GM12878 (cell line): ENCODE results near the gene FAM53B. TPM values are rescaled to one million over a fixed set of nuclear protein-coding genes. Genes with fewer than 3 reads are reported as not detected.

Experiments
- ATAC-seq: fragments of 200-7000 bp; cut with Tn5 transposase; 3 replicates; pipeline ENCODE4 v1.9.1; 2020; ENCODE audit warnings: mild to moderate bottlenecking, moderate library complexity
- BruUV-seq: library from RNA; stranded (reverse); fragments of 400-500 nt; replicated peaks from 2 replicates; lab custom pipeline; 2021; lab: Mats Ljungman, UMichigan
- CTCF ChIA-PET: fragments of 300-600 bp; sonication (Branson Sonifier 250); formaldehyde crosslinking; extraction: SDS; loops from one replicate; lab custom pipeline; 2021; ENCODE audit warnings: inconsistent platforms; lab: Yijun Ruan, JAX
- POLR2A ChIA-PET: fragments of 350-600 bp; formaldehyde crosslinking; extraction: SDS; loops from one replicate; lab custom pipeline; 2021; ENCODE audit warnings: inconsistent platforms; lab: Charles Lee
- RAD21 ChIA-PET: fragments of 300-600 bp; sonication (Branson Sonifier 250); formaldehyde crosslinking; loops from one replicate; lab custom pipeline; 2023; ENCODE audit warnings: antibody characterized with exemption; ENCODE audit not compliant: unreplicated experiment; lab: Charles Lee
- SMC1A ChIA-PET: fragments of 300-600 bp; sonication (Branson Sonifier 250); formaldehyde crosslinking; loops from one replicate; lab custom pipeline; 2023; ENCODE audit not compliant: unreplicated experiment, uncharacterized antibody; lab: Charles Lee
- DNase-seq: peaks from one replicate; pipeline ENCODE4 v3.0.0-alpha.2; 2011; ENCODE audit warnings: low read depth, low spot score
- FAIRE-seq: peaks from 3 replicates; lab custom pipeline; 2011; peaks lifted over from hg19 to GRCh38; lab: Jason Lieb, UNC
- H2AFZ ChIP-seq: 2 replicates; pipeline ENCODE4 v1.6.0; 2011; ENCODE audit warnings: low read depth, low read length, control low read depth; ENCODE audit not compliant: control insufficient read depth
- H3K27ac ChIP-seq: 2 replicates; pipeline ENCODE4 v1.5.1; 2011; ENCODE audit warnings: control low read depth; ENCODE audit not compliant: control insufficient read depth, insufficient read depth
- H3K27me3 ChIP-seq, 2 experiments: replicated peaks in 1 of 2; 2 replicates each; pipeline versions ENCODE4 v1.6.0 to v1.6.1; 2011; ENCODE audit warnings: low read length in 1 of 2; ENCODE audit not compliant: control insufficient read depth in 2 of 2, insufficient read depth in 2 of 2
- H3K36me3 ChIP-seq, 2 experiments: 2 replicates each; pipeline ENCODE4 v1.5.1; 2011; ENCODE audit warnings: low read length in 1 of 2; ENCODE audit not compliant: control insufficient read depth in 2 of 2, insufficient read depth in 2 of 2
- H3K4me1 ChIP-seq: 2 replicates; pipeline ENCODE4 v1.6.1; 2011; ENCODE audit warnings: mild to moderate bottlenecking, low read length, moderate library complexity, mixed read lengths; ENCODE audit not compliant: control insufficient read depth, insufficient read depth
- H3K4me2 ChIP-seq: 2 replicates; pipeline ENCODE4 v1.6.0; 2011; ENCODE audit warnings: control low read depth; ENCODE audit not compliant: control insufficient read depth, insufficient read depth
- H3K4me3 ChIP-seq: fragments of 200-600 bp; sonication (generic); 2 replicates; pipeline ENCODE4 v1.5.1; 2016
- H3K79me2 ChIP-seq: 2 replicates; pipeline ENCODE4 v1.6.0; 2011; ENCODE audit warnings: low read length; ENCODE audit not compliant: control insufficient read depth, insufficient read depth
- H3K9ac ChIP-seq: 2 replicates; pipeline ENCODE4 v1.8.0; 2011; ENCODE audit warnings: low read length, control low read depth, mixed read lengths; ENCODE audit not compliant: control insufficient read depth, insufficient read depth
- H3K9me3 ChIP-seq: replicated peaks from 3 replicates; pipeline ENCODE4 v1.5.1; 2011; ENCODE audit warnings: mild to moderate bottlenecking, low read length; ENCODE audit not compliant: control insufficient read depth, insufficient read depth
- H4K20me1 ChIP-seq: 2 replicates; pipeline ENCODE4 v1.6.0; 2011; ENCODE audit not compliant: control insufficient read depth, insufficient read depth
- BCL11A ChIP-seq: IDR thresholded peaks from 2 replicates; pipeline ENCODE4 v1.6.1; 2011; ENCODE audit warnings: low read depth, low read length
- BMI1 ChIP-seq: fragments of 450-650 bp; IDR thresholded peaks from 2 replicates; pipeline ENCODE4 v1.6.1; 2016; ENCODE audit warnings: mild to moderate bottlenecking, moderate library complexity, borderline replicate concordance
- CBX3 ChIP-seq: fragments of 200-600 bp; sonication (generic); IDR thresholded peaks from 2 replicates; pipeline ENCODE4 v1.6.1; 2016; ENCODE audit warnings: low read depth, borderline replicate concordance
- KDM1A ChIP-seq: fragments of 200-600 bp; sonication (generic); IDR thresholded peaks from 2 replicates; pipeline ENCODE4 v1.6.1; 2016; ENCODE audit warnings: borderline replicate concordance
- NFXL1 ChIP-seq: fragments of 450-650 bp; IDR thresholded peaks from 2 replicates; pipeline ENCODE4 v1.6.1; 2017; ENCODE audit warnings: antibody characterized with exemption, mild to moderate bottlenecking, borderline replicate concordance
- NR2C1 ChIP-seq: fragments of 450-650 bp; IDR thresholded peaks from 2 replicates; pipeline ENCODE4 v1.6.1; 2017; ENCODE audit warnings: antibody characterized with exemption, mild to moderate bottlenecking, moderate library complexity
- NRF1 ChIP-seq: conservative IDR thresholded peaks from 2 replicates; pipeline ENCODE4 v1.6.1; 2011; ENCODE audit warnings: mild to moderate bottlenecking, low read depth, low read length, improper control_type of control experiment
- SMAD5 ChIP-seq: IDR thresholded peaks from 2 replicates; pipeline ENCODE4 v1.6.1; 2016; ENCODE audit warnings: antibody characterized with exemption, low read depth
- SMARCA5 ChIP-seq: fragments of 450-650 bp; IDR thresholded peaks from 2 replicates; pipeline ENCODE4 v1.6.1; 2017; ENCODE audit warnings: mild to moderate bottlenecking
- SP1 ChIP-seq: IDR thresholded peaks from one replicate; pipeline ENCODE4 v1.6.1; 2011; ENCODE audit warnings: low read depth, low read length
- ZNF207 ChIP-seq: fragments of 450-650 bp; IDR thresholded peaks from 2 replicates; pipeline ENCODE4 v1.6.1; 2014; ENCODE audit warnings: antibody characterized with exemption, mild to moderate bottlenecking, borderline replicate concordance
- WGBS: methylation state at CpG from one replicate; pipeline ENCODE4 v1.1.6; 2016; ENCODE audit warnings: low lambda C conversion rate; ENCODE audit not compliant: insufficient replicate concordance, insufficient coverage; ENCODE audit errors: missing lambda C conversion rate; 5-methylcytosine and 5-hydroxymethylcytosine counted together
- in situ Hi-C: fragments of 300-500 bp; cut with MboI; formaldehyde crosslinking; loops from 9 replicates; pipeline ENCODE4 v1.14.3; 2018; ENCODE audit warnings: mixed read lengths
- intact Hi-C: fragments of 100-400 bp; cut with micrococcal nuclease; formaldehyde crosslinking; loops from one replicate; pipeline ENCODE4 v1.14.2; 2022; ENCODE audit not compliant: unreplicated experiment
- polyA plus RNA-seq, 11 experiments: library from polyadenylated mRNA; depleted of rRNA in 4 of 11; unstranded in 6 of 11; stranded (reverse) in 5 of 11; fragments of >200 nt; fragmentation: Nextera tagmentation in 4 of 11; fragmentation: Illumina TruSeq in 1 of 11; extraction: Ambion mirVana in 4 of 11; extraction: Trizol in 1 of 11; gene quantifications; 1 replicate in 1 of 11; 2 replicates in 10 of 11; pipeline versions ENCODE4 v1.2.1 to v1.2.3, GENCODE V29; 2011 to 2016; ENCODE audit warnings: inconsistent platforms in 2 of 11, missing spikeins in 2 of 11, low read depth in 1 of 11
- total RNA-seq, 4 experiments: library from RNA; depleted of rRNA in 3 of 4; stranded (reverse); fragments of >200 nt in 3 of 4; fragmentation: Illumina TruSeq in 1 of 4; extraction: Trizol in 1 of 4; gene quantifications; 2 replicates each; pipeline versions ENCODE4 v1.2.1 to v1.2.3, GENCODE V29; 2013 to 2021
- TF ChIP-seq, protein P1 (sequence below): fragments of 450-650 bp; formaldehyde crosslinking; IDR thresholded peaks from 2 replicates; pipeline ENCODE4 v1.4.0; 2022; ENCODE audit warnings: mild to moderate bottlenecking, moderate library complexity

FAM53B gene
- total and polyA plus RNA-seq, 10 of the 15 experiments (the other 5 are each of a cell fraction or from before 2014, with no cell fraction given) = 0.05 to 26.3 (median 8.1) TPM

DNA sequence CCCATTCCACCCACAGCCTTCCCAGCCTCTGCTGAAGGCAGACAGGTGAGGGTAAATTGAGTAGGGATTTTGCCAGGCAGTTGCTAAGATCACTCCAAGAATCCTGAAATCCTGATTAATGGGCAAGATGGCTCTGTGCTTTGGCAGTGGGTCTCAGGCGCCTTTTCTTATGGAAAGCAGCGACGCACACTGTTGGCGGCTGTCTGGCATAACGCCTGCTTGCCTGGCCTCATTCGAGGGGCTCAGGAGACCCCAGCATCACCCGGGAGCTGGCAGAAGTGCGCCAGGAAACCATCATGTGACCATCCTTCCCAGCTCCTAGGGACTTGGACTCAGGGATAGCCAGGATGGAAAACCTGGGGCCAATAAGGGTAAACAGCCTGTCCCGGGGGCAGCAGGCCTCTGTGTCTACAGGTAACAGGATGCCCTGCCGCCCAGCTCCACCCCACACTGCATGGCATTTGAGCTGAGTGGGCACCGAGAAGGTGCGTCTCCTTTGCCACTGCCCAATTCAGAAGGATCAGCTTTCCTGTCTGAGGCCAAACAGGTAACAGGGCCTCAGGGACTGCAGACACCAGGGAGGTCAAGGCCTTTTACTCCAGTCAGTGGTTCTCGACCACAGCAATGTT lies 98.6 kb downstream of the FAM53B start:
- ChIA-PET POLR2A (interaction anchor here (1.3 to 1.5 kb wide), 2 partner anchors 43 to 100 kb away, joined by 3 to 6 read pairs; no protein-coding TSS in a partner anchor), RAD21 (interaction anchor here (0.9 to 2.7 kb wide), 6 partner anchors 42 to 103 kb away, joined by 3 to 14 read pairs (median 4); no protein-coding TSS in a partner anchor), CTCF (interaction anchor here (0.7 to 4.4 kb wide), 4 partner anchors 13 to 100 kb away, joined by 3 to 30 read pairs (median 4); no protein-coding TSS in a partner anchor), SMC1A (interaction anchor here (0.9 to 8.4 kb wide), 5 partner anchors 27 to 101 kb away, joined by 3 to 81 read pairs (median 3); no protein-coding TSS in a partner anchor)
- BruUV-seq = no TSS peak
- 99% methylated on average over 13 of the region's 13 CpGs for WGBS
- no peak overlapping the region for H2AFZ ChIP-seq
- ATAC-seq (no peak), DNase-seq (no peak), FAIRE-seq (no peak)
- H3K27me3 ChIP-seq = no peaks in the 10 kb centered on the region
- H3K79me2 ChIP-seq = peaks cover 14% of the 10 kb centered on the region
- no peak overlapping the region for H3K4me2 ChIP-seq
- H3K4me1 ChIP-seq = peaks cover 50% of the 10 kb centered on the region
- H3K9ac ChIP-seq = no peak overlapping the region
- H3K9me3 ChIP-seq = no peaks in the 10 kb centered on the region
- TF ChIP-seq BMI1 (no peak), SP1 (no peak), NFXL1 (no peak), NR2C1 (no peak), NRF1 (no peak), KDM1A (no peak), BCL11A (no peak), ZNF207 (no peak), SMAD5 (no peak), SMARCA5 (no peak), CBX3 (no peak)
- TF ChIP-seq, protein P1, sequence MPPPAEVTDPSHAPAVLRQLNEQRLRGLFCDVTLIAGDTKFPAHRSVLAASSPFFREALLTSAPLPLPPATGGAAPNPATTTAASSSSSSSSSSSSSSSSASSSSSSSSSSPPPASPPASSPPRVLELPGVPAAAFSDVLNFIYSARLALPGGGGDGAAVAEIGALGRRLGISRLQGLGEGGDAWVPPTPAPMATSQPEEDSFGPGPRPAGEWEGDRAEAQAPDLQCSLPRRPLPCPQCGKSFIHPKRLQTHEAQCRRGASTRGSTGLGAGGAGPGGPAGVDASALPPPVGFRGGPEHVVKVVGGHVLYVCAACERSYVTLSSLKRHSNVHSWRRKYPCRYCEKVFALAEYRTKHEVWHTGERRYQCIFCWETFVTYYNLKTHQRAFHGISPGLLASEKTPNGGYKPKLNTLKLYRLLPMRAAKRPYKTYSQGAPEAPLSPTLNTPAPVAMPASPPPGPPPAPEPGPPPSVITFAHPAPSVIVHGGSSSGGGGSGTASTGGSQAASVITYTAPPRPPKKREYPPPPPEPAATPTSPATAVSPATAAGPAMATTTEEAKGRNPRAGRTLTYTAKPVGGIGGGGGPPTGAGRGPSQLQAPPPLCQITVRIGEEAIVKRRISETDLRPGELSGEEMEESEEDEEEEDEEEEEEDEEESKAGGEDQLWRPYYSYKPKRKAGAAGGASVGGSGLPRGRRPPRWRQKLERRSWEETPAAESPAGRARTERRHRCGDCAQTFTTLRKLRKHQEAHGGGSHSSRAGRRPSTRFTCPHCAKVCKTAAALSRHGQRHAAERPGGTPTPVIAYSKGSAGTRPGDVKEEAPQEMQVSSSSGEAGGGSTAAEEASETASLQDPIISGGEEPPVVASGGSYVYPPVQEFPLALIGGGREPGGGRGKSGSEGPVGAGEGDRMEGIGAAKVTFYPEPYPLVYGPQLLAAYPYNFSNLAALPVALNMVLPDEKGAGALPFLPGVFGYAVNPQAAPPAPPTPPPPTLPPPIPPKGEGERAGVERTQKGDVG (CRISPR knock-in tag) = no peak
- no peak overlapping the region for H3K4me3 ChIP-seq
- no peaks in the 10 kb centered on the region for H4K20me1 ChIP-seq
- no peak overlapping the region for H3K27ac ChIP-seq
- in situ Hi-C loops = no loop called here
- intact Hi-C loops = loop anchor here (5.0 kb wide), 1 partner anchor 42 kb away; no protein-coding TSS in a partner anchor
- peaks cover 0 to 2% of the 10 kb centered on the region in 2 experiments; a peak in 3 of 4 replicates for H3K36me3 ChIP-seq
